DMS114 treated with DMSO at 0.1 percent for 48 hours (cell line): ENCODE data around the gene CACNA2D3.

Source experiments
- DNase-seq: peaks from one replicate; lab custom pipeline; 2025; ENCODE audit not compliant: unreplicated experiment; lab: John Stamatoyannopoulos, UW

Gene CACNA2D3

GRCh38 chr3:54899273-54899672 lies 776.9 kb downstream of the CACNA2D3 start:
- no peak for DNase-seq

GRCh38 chr3:54900838-54901591 lies 778.7 kb downstream of the CACNA2D3 start:
- no peak for DNase-seq

DNA sequence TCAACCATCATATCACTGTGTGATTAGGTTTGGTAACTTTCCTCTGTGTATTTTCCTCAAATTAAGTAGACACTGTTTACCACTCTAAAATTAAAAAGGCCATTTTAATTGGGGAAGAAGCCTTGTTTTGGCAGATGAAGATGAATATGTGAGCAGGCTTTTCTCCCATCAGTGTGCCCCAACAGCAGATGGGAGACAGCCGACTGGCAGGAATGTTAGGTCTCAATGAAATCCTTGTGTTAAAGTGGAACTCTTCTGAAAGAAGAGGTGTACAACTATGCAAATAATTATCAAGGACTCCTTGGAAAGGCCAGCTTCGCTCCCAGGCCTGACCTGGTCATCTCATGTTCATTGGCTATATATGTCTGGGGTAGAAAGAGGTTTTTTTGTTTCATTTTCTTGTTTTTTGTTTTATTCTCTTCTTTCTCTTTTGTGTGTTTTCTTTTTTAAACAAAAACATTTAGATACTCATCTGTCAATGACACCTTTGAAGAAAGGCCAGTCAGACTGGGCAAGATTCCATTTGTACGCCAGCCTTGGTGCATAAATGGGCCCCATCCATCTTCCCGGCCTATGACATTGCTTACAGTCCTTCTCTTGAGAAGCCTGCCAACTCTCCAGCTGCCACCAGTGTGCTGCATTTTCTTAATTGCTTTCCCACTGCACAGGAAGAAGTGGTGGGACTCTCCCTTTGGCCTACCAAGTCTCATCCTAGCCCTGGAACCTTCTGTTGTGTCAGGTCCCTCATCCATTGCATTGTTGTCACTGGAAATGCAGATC lies 779.7 kb downstream of the CACNA2D3 start:
- DNase-seq = no peak

DNA sequence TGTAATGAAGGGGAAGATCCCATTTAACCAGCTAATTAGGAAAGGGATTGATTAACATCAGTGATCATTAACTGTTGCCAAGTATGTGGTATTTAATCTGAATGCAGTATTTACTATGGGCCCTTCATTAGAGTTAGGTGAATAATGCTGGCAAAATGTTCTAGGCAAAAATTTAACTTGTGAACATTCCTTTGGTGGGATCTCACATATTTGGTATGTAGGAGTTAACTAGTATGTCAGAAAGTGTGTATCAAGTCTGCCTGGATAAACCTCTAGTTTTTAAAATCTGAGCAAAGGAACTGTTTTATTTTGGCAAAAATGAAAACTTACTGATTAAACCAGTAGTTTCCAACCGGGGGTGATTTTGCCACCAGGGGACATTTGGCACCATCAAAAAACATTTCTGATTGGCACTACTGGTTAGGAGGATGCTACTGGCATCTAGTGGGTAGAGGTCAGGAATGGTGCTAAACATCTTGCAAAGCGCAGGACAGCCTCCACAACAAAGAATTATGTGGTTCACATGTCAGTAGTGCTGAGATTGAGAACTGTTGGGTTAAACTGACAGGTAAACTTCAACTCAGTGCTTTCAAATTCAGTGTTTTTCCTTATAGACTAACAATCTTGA lies 783.0 kb downstream of the CACNA2D3 start:
- DNase-seq = no peak

GRCh38 chr3:54905920-54906319 lies 783.6 kb downstream of the CACNA2D3 start:
- no peak for DNase-seq

GRCh38 chr3:54906763-54907162 lies 784.4 kb downstream of the CACNA2D3 start:
- no peak for DNase-seq

DNA sequence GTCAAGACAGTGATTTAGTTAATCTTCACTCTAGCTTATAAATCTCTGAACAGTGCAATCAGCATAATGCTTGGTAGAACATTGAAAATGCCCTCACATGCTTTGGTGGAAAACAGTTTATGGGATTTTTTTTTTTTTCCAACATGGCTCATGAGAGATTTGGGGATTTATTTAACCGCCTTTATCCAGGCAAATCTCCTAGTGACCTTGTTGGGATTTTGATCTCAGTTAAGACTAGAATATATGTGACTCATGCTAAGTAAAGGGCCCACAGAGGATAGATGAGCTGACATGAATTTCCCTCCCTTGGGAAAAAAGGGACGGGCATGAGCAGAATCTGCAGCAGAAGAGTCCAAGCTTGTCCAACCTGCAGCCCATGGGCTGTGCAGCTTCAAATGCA lies 786.8 kb downstream of the CACNA2D3 start:
- no peak for DNase-seq

- no peak for DNase-seq
These were observed 791.8 kb downstream of the CACNA2D3 start for GRCh38 chr3:54914180-54914579.

DNA sequence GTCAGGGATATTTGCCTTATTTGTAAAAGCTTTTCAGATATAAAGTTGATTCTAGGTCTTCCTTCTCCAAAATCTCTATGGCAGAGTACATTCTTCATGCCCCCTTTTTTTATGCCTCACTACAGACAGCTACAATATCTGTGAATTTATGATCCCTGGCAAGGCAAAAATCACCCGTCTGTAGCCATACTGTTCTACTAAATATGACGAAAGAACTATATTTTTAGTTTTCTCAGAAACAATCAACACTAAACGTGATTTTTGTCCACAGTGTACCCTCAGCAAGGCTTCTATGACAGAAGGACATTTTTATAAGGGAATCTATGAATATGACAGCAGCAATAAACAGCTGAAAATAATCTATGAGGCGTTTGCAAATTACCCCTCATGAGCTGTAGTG lies 792.8 kb downstream of the CACNA2D3 start:
- DNase-seq = no peak

DNA sequence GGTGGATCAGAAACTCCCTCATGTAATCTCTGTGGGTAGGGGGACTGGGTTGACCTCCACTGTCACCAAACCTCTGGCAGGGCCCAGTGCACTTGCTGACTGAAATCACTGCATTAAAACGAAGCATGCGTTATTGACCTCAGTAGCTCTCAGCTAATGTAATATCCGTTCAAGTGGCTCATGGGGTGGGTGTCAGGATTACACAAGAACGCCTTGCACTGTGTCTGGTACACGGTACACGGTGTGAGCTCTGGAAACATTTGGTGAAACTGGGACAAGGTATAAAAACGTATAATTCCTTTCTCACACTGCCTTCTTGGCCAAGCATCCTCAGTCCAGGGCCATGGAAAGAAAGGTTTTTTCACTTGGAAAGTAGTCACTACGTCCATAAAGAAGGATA lies 793.6 kb downstream of the CACNA2D3 start:
- no peak for DNase-seq

DNA sequence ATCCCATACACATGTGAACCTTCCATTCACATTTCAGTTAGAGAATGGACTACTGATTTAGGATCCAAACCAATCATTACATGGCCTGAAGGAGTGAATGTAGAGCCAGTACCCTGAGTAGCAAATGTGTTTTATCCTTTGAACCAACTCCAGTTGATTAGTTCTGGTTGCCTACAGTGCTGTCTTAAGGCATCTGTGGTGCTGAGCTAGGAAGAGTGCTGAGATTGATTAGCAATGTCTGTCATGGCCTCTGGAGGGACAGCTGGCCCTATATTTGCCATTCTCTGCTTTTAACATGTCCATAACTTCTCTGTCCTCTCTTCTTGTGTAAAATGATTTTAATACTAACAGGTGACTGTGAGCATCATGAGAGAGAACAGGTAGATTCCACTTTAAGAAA lies 794.4 kb downstream of the CACNA2D3 start:
- DNase-seq = no peak

GRCh38 chr3:54917174-54917573 lies 794.8 kb downstream of the CACNA2D3 start:
- DNase-seq = no peak

DNA sequence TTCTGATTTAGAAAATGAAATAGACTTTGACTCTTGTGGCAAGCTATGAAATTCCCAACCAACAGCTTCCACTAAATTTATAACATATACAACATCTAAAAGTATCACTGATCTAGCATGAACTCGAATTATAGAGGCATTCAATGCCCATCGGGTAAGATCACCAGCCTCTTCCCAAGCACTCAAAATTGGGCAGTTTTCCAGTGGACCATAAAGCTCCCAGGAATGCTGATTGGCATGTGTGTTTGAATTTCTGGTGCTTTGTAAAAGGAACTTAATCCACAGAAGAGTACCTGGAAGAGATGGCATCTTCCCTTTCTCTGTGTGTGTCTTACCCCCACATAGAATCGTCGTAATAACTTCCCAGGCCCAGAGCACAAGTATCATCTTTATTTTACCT lies 795.5 kb downstream of the CACNA2D3 start:
- DNase-seq = no peak

- no peak for DNase-seq
These were observed 796.2 kb downstream of the CACNA2D3 start for GRCh38 chr3:54918516-54918915.

GRCh38 chr3:54928046-54928770 lies 805.9 kb downstream of the CACNA2D3 start, which contains the start of gene LRTM1:
LRTM1 (minus strand) TSS chr3:54928059; CDS start chr3:54927911, 148 bp downstream.
- no peak for DNase-seq

DNA sequence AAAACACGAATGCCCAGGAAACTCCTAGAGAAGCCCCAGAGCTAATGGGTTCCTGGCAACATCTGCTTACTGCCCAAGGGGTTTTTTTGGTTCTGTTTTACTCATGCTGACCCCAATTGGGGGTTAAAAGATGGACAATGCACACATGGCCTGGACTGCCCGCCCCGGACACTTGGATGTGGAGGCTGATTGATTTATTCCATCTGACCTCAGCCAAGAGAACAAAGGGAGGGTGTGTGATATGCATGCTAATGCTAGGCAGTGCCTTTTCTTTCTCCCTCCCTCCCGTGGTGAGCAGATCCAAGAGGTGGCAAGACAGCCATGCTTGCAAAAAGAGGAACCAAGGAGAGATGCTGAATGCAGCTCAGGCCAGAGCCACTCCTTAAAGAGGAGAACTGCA lies 808.8 kb downstream of the CACNA2D3 start:
- no peak for DNase-seq

- DNase-seq = no peak
These were observed 810.3 kb downstream of the CACNA2D3 start for GRCh38 chr3:54932606-54933005.

DNA sequence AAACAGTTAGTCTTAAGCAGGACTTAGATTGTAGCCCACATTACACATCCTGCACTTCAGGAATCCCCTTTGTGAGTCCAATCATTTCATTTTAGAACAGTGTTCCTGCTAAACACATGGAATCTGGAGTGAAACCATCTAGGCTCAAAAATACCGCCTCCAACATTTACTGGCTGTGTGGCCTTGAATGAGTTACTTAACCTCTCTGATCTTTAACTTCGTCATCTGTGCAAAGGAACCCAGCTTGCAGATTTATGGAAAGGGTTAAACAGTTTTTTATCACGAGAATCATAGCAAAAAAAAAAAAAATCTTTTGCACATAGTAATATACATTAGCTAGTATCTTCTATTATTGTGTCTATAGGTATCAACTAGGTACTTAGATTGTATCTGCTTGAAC lies 813.5 kb downstream of the CACNA2D3 start:
- no peak for DNase-seq

DNA sequence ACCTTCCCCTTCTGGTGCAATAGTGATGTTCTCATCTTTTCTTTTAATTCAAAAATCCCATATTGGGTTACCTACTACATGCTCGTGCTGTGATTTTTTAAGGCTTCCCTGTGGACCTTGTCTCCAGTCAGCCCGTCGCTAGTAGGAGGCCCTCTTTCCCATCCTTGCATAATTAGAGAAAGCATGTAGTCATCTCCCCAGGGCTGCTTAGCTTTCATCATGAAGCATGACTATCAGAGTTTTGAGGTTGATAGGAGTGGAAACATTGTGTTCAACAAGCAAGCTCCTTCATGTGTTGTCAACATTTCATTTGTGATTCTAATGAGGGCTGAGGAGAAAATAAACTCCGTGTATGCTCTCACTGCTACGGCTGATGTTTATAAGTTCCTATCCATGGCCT lies 814.2 kb downstream of the CACNA2D3 start:
- DNase-seq = no peak

DNA sequence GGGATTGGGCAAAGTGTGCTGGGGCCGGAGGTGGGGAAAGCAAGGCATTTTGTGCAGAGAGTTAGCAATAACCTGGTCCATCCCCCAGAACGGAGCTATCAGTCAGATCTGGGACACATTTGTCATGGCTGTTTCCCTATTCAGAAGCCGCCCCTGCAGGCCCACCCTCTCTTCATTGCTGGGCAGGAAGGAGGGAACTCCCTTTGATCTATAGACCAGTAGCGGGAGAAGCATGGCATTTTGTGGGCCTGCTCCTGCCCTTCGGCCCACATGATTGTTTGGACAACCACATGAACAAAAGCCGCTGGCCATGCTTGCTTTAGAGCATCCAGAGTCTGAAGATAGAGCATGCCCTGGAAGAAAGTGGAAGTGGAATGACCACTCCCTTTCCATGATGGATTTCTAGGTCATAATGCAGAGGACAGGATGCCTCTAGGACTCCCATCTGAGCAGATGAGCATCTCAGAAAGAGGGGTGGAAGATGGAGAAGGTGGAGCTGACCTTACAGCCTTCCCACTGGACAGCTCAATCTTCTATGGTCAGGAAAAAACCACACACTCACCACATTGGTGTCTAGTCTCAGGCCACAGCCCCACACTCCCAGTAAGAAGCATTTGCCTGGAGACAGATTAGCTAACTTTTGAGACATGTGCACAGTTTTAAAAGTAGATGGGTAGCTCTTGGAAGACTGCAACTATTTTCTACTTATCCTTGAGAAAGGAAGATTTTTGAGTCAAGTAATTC lies 817.4 kb downstream of the CACNA2D3 start:
- no peak for DNase-seq

DNA sequence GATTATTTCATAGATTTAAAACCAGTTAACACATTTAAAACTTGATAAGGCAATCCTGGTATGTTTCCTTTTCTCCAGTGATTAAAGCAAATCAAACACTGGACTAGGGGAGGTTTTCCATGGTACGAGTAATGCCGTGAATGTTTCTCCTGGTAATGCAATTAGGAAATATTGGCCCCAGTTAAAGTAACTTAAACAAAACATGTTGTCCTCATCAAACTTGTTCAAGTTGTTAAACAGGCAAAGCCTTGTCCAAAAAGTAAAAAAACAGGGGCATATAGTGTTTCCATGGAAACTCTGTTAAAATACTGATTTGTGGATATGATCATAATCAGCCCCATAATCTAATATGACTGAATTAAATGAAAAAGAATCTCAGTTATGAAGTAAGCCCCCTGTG lies 818.6 kb downstream of the CACNA2D3 start:
- DNase-seq = no peak
